LoVo (cell line): ENCODE data around the gene GMDS.

Source experiments
- DNase-seq: peaks from one replicate; pipeline ENCODE4 v3.0.0-alpha.2; 2016; ENCODE audit warnings: low spot score

Gene GMDS

GRCh38 chr6:1895721-1896120, 349.7 kb downstream of the GMDS start:
- no peak for DNase-seq

- DNase-seq = peak; percentile 44
These were observed 350.5 kb downstream of the GMDS start for GRCh38 chr6:1894954-1895353.

GRCh38 chr6:1893470-1894130, 351.8 kb downstream of the GMDS start:
- no peak for DNase-seq

GRCh38 chr6:1892716-1893115, 352.7 kb downstream of the GMDS start:
- no peak for DNase-seq

- no peak for DNase-seq
These were observed 354.4 kb downstream of the GMDS start for GRCh38 chr6:1890987-1891386.

GRCh38 chr6:1890071-1890470, 355.3 kb downstream of the GMDS start:
- no peak for DNase-seq

- no peak for DNase-seq
These were observed 359.8 kb downstream of the GMDS start for GRCh38 chr6:1885576-1886011.

GRCh38 chr6:1884313-1884712, 361.1 kb downstream of the GMDS start:
- DNase-seq = no peak

GRCh38 chr6:1878330-1878729, 367.1 kb downstream of the GMDS start:
- DNase-seq = no peak

GRCh38 chr6:1873781-1874180, 371.6 kb downstream of the GMDS start:
- DNase-seq = no peak

- DNase-seq = no peak
These were observed 372.7 kb downstream of the GMDS start for GRCh38 chr6:1872649-1873131.

- no peak for DNase-seq
These were observed 373.6 kb downstream of the GMDS start for GRCh38 chr6:1871724-1872315.

- no peak for DNase-seq
These were observed 374.5 kb downstream of the GMDS start for GRCh38 chr6:1870932-1871331.

GRCh38 chr6:1870251-1870650, 375.2 kb downstream of the GMDS start:
- no peak for DNase-seq

- DNase-seq = no peak
These were observed 375.6 kb downstream of the GMDS start for GRCh38 chr6:1869769-1870168.

GRCh38 chr6:1869308-1869707, 376.1 kb downstream of the GMDS start:
- no peak for DNase-seq

- DNase-seq = no peak
These were observed 376.7 kb downstream of the GMDS start for GRCh38 chr6:1868561-1869261.

- no peak for DNase-seq
These were observed 378.2 kb downstream of the GMDS start for GRCh38 chr6:1867197-1867596.

- DNase-seq = no peak
These were observed 379.8 kb downstream of the GMDS start for GRCh38 chr6:1865585-1865984.

- no peak for DNase-seq
These were observed 380.9 kb downstream of the GMDS start for GRCh38 chr6:1864496-1864895.

- DNase-seq = no peak
These were observed 383.0 kb downstream of the GMDS start for GRCh38 chr6:1862411-1862810.

- DNase-seq = no peak
These were observed 384.6 kb downstream of the GMDS start for GRCh38 chr6:1860756-1861348.

- no peak for DNase-seq
These were observed 386.5 kb downstream of the GMDS start for GRCh38 chr6:1858859-1859258.
